ENCODE measurements around the gene NRCAM.

NRCAM gene

DNA sequence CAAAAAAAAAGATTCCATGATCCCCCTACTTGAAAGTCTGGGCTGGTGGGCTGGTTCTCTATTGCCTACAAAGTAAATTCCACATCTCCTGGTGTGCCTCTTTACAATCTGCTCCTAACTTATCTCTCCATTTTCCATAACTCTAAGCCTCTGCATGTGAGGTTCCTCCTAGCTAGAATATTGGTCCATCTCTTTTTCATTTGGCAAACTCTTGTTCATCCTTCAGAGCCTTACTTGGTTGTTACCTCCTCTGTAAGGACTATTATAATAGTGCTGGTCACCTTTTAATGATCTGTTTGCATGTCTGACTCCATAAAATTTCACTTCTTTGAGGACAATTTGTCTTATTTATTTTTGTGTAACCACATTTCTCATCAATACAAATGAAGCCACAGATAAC is 1.6 kb upstream of the NRCAM start:
- no peak for DNase-seq

DNA sequence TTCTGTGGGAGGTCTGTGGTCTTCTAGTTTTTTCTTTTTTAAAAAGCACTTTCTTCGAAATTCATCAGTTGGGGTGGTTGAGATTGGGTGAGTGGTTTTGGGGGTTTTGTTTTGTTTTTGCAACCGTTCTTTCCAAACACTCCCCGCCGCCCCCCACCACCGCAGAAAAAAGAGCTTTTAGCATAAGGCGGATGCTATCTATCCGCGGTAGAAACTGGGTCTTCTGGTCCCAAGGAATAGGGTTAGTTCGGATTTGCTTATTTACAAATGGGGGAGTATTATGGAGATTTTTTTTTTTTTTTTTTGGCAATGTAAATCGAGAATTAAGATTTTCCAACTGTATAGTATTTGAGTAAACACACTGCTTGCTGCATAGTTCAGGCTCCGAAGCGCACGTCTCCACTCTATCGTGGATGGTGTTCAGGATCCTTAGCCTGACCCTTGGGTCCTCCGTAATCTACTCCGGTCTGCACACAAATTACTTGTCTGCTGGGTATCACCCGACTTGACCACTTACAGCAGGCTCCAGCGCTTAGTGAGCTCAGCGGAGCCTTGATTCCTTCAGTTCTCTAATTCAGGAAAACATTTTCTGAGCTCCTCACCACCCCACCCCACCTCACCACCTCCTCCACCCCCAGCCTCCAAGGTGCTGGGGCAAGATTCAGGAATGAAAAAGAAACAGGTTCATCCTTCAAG is 757 bp upstream of the NRCAM start:
- DNase-seq: no peak

DNA sequence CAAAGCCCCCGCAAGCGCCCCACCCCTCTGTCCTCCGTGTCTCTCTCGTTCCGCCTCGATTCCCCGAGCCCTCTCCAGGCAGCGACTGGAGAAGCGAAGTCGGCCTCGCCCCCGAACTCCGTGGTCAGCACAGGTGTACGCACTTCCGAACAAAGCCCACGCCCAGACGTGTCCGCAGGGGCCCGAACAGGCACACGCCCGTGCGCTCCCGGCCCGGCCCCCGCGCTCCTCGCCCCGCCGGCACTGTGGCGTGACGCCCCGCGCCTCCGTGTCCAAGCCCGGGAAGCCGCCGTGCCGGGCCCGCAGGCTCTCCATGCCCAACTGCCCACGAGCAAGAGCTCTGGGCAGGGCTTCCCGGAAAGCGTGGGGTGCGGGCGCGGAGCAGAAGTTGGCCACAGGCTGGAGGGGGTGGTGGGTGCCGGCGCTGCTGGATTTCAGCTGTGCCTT is 662 bp downstream of the NRCAM start:
- no peak for DNase-seq

DNA sequence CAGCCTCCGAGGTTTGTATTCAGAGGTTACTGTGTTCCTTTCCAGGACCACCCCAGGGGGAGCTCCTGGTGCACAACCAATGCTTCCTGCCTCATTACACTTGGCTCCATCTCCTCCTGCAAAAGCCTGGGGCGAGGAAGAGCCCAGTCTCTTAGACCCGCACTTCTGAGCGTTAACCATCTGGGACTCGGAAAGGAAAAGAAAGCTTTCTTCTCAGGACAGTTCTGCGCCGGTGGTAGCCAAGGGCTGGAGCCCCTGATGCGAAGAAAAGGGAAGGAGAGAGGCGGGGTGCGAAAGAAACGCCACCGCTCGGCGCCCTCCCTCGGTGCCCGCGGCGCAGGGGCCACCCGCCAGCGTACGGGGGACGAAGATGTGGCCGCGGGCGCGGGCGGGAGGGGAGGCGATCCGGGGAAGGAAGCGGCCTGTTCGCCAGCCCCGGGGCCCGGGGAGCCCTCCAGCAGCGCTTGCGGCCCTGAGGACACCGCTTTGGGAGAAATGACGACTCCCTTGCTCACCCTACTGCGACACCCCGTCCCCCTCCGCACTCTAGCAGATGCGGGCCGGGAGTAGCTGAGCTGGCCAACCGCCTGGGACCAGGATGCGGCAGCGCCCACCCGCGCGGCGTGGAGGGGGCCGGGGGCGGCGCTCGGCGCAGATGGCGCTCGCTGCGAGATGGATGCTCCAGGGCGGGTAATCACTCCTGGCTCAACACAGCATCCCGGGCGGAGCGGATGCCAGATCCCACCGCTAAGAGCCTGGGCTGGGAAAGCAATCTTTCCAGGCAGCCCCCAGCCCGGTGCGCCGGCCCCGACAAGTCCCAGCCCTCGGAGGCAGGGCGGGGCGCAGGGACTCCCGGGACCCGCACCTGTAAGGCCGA is 1.3 kb downstream of the NRCAM start:
- DNase-seq: no peak

DNA sequence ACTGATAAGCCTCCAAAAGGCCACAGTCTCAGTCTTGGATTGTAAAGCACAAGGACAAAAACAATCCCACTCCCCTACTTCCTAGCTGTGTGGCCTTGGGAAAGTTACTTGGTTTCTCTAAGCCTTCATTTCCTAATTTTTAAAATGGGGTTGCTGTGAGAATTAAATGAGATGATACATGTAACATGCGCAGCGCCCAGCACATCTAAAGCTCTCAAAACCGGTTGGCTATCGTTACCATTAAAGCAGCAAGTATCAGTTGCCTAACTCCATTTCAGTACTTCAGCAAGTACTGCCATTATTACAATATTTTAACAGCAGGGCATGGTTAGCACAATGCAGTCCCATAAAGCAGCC is 1.9 kb downstream of the NRCAM start:
- no peak for DNase-seq

DNA sequence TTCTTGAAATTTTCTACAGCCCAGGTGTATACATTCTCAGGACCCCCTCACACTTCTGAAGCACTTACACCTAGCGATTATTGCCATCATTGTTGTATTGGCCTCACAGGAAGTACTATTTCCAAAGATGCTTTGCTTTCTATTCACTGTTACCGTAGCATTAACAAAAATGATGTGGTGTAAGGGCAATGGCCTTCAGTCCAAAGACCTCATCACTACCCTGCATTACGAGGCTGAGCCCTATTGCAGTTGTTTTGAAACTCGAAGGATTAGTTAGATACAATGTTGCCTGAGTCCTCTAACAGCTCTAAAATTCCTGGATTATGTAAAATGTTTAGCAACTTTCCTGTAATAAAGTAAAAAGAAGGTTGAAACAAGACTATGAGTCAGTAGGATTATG is 2.9 kb downstream of the NRCAM start:
- DNase-seq: no peak

DNA sequence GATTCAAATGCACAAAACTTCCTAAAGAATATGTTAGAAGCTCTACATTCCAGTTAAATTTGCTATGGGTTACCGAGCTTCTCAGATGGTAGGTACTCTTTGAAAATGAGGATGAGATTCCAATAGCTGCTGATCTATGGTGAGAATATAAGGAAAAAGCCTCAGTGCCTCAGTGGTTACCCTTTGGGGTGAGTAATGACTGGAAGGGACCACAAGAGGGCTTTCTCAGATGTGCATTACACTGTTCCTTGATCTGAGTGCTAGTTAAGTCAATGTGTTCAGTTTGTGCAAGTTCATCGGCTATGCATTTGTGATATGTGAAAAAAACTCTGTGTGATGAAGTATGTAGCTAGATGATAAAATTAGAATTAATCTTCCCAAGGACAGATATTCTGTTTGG is 3.5 kb downstream of the NRCAM start:
- DNase-seq: no peak

DNA sequence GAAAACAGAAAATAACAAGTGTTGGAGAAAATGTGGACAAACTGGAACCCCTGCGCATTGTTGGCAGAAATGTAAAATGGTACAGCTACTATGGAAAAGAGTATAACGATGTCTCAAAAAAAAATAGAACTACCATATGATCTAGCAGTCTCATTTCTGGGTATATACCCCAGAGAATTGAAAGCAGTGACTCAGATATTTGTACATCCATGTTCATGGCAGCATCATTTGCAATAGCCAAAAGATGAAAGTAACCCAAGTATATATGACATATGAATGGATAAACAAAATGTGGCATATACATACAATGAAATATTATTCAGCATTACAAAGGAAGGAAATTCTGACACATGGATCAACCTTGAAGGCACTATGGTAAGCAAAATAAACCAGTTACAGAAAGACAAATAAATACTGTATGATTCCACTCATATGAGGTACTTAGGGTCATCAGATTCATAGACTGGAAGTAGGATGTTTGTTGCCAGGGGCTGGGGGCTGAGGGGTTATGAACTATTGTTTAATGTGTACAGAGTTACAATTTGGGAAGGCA is 4.9 kb downstream of the NRCAM start:
- DNase-seq: no peak

DNA sequence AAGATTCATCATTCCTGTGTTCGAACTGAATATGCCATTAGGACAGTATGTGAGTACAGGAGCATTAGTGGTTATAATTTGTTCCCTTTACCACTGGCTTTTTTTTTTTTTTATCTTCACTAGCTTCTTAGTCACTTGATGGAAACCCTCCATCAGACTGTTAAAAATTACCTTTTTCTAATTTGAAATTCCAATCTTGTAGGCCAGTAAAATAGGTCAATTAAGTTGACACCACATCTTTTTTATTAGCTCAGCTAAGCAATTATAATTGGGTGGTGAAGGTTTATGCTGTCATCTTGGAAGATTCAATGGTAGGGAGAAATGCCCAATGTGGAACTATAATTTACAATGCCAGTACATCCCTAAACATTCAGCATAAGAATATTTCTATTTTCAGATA is 6.1 kb downstream of the NRCAM start:
- no peak for DNase-seq

DNA sequence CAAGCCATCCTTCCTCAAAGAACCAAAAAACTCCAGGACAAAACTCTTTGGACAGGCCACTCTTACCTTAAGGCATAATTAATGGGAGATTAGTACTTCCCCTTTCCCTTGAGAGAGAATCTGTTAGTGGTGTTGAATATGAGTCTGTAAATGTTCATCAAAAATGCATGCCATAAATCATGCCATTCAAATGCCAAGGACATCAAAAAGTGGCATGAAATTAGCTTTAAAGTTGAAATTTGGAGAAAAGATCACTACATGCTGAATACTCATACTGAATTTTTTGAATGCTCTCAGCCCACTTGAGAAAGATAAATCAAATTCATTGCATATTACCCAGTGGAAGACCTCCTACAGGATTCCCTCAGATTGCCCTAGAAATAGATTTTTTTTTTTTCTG is 6.7 kb downstream of the NRCAM start:
- DNase-seq: no peak

DNA sequence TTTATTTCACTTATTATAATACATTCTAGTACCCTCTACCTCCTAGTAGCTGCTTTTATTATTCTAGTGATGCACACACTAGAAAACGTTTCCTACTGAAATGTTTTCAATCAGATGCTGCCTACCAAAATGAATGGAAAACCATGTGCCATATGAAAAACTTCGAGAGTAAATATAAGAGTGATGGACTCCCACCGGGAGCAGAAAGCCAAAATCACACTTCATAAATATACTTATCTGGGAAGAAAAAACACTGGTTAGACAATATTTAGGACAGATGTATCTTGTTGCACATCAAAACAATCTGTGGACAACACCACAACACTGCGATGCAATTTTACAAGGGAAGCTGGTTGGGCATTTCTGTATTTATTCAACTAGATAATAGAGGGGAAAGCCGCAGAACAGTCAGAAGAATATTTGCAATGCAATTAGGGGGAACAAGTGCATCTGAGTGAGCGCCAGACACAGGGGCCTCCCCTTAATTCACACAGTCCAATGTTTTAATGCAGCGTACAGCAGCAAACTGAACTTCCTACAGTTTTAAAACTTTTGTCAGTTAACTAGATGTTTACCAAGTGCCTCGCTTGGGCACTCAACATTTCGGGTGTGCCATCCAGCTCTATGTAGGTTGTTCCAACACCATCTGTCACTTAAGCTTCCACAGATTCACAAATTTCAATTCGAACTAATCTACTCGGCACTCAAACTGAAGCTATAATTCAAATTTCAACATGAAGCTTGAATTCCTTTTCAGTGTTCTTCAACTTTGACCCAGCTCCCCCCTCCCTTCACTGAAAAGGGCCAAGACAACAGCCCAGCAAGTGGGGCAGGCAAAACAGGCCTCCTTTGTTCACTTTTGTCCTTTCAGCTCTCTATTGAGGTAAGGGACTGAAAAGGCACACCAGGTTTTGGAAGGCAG is 7.4 kb downstream of the NRCAM start:
- no peak for DNase-seq

DNA sequence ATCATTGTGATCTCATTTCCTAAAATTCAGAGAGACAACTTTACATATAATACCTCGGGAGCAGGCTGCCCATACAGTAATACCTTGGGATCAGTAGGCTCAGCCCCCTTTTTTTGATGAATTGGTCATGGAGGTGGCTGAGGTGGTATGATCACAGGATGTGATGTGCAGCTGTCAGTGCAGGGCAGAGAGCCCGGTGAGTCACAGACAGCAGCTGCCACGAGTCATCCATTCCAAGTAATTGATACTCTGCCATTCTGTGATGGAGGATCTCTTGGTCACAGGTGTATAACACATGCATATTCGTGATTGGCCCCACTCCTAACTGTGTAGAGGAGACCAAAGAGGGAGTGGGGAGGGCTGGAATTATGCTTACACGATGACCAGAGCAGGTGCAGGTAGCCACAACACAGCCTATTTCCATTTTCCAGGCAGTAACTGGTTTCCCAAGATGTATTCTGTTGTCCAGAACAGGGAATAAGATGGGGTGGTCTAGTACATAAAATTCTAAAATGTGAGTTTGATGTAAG is 14.1 kb downstream of the NRCAM start:
- DNase-seq: no peak

DNA sequence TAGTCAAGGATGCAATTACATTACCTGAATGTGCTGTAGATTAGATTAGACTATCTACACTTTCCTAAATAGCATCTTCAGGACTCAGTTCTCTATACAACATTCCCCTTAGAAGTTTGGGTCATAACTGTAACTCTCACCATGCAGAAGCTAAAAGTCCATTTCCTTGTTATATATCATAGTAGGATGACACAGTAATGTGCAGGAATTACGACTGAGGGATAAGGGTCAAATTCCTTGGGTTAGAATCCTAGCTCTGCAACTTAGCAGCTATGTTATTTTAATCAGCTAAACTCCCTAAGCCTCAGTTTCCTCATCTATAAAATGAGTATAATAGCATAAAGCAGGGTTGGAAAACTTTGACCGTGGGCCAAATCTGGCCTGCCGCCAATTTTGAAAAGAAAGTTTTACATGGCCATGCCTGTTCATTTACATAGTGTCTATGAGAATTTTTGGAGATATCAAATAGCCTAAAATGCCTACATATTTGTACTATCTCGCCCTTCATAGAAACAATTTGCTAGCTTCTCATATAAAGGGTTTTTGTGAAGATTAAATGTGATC is 14.8 kb downstream of the NRCAM start:
- DNase-seq: no peak

DNA sequence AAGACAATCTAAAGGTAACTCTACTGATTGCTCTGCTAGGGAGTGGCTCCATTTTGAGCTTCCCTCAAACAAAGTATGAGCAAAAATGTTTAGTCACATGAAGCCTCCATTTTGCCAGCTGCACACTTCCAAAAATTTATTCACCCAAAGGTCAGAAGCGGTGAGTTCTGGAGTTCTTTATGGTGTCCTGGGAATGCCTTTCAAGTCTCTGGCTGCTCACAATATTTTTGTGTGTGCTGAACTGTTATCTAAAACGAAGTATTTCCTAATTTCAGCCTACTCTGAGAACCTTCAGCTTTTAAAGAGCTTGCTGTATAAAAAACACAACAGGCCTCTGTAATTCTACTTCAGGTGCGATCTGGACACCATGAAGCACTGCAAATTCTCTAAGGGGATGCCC is 15.6 kb downstream of the NRCAM start:
- DNase-seq: no peak

DNA sequence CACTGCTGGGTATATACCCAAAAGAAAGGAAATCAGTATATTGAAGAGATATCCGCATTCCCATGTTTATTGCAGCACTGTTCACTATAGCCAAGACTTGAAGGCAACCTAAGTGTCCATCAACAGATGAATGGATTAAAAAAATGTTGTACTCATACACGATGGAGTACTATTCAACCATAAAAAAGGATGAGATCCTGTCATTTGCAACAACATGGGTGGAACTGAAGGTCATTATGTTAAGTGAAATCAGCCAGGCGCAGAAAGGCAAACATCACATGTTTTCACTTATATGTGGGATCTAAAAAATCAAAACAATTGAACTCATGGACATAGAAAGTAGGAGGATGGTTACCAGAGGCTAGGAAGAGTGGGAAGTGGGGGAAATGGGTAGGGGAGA is 19.3 kb downstream of the NRCAM start:
- no peak for DNase-seq

DNA sequence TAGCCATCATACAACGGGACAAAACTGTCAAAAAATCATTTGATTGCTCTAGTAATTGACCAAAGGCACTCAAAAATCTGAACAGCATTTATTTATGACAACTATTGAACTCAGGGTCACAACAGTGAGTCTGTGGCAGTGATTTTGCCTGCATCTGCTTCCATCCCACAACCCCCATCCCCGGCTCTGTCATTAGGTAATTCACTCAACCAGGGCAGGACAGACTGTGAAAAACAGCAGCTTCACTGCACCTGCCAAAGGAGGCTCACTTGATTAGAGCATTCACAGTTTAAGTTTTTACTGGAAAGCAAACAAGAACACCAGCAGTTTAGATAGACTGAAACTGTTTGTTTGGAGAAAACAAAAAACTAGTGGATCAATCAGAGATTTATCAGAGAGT is 22.2 kb downstream of the NRCAM start:
- no peak for DNase-seq

DNA sequence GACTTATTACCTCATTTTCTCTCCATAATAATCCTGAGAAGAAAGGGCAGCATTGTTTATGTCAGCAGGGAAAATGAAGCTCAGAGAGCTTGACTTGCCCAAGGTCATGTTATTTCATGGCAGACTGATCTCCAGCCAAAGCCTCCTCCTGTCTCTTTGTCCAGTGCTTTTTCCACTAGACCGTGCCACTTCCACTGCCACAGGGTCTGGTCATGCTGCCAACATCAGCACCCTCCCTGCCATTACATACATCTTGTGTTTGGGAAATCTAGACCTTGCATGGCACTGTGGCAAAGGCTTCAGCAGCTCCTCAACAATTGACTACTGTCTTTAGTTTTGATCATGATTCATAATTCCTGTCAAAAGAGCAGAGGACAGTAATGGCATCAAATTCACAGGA is 25.1 kb downstream of the NRCAM start:
- no peak for DNase-seq

DNA sequence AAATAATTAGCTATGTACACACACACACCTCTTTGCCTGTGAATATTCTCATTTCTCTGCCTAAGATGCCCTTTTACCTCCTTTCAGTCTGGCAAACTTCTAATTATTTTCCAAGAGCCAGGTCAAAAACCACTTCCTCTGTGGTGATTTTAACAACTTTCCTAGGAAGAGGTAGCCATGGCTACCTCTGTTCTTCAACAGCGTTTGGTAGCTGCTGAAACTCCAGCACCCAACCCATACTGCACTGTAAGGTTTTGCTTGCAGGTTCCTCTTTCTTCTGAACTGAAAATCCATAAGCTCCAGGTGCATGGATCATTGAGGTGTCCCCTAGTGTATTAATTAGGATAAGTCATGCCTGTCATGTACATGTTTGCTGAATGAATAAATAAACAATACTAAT is 25.6 kb downstream of the NRCAM start:
- DNase-seq: no peak

DNA sequence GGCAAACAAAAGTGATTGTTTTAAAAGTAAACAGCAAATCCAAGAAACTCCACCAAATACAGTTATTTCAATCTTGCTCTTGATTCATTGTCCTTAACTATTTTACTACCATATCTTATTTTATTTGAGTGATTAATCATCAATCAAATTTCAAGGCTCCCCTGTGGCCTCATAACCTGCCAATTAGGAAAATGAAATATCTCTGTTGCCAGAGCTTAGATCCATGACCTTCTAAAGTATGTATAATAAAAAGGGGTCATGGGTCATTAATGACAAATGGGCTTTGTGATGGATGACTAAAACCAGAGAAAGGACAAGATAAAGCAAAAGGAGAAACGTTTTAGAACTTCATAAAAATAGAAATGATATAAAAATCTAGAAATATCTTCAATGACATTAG is 28.5 kb downstream of the NRCAM start:
- no peak for DNase-seq

DNA sequence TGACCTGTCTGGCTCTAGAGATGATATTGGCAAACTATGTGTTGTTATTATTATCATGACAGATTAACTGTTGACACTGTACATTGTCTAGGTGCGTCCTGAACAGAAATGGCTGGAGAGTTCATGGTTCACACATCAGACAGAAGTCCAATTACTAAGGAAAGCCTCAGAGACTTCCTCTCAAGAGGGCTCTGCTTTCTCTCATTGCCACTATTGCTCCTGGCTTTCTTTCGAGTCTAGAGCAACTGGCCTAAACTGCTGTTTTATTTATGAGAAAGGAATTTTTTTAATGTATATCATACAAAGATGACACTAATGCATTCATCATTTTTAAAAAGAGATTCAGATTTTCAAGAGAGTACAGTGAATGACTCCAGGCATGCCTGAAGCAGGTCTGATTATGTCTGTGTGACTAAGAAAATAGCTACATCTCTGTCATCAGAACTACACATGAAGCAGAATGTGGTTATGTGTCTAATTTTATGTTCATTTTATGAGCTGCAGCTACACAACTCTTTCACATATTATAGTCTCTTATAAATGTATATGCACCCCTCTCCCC is 30.4 kb downstream of the NRCAM start:
- DNase-seq: no peak

DNA sequence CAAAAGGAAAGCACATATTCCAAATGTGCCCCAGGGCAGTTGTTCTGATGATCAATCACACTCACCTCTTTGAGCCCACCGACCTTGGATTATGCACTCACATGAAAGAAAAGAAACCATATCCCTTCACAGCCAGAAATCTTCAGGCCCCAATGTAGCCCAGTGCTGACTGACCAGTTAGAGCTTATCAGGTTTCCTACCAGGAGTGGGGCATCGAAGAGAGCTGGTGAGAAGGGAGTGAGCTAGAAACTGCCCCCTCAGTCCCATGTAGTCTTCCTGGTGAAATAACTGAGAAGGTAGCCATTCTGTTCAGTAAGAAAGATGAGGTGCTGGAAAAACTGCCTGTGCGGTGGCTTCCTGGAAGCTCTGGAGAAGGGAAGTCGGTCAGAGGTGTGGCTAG is 32.2 kb downstream of the NRCAM start:
- no peak for DNase-seq
